ENCODE measurements around the gene RTRAF.

RTRAF gene

GRCh38 chr14:52051871-52052270 is 62.5 kb downstream of the RTRAF start:
- no peak for DNase-seq

GRCh38 chr14:52052288-52052943 is 63.1 kb downstream of the RTRAF start:
- no peak for DNase-seq

- no peak for DNase-seq
Measured at GRCh38 chr14:52053044-52053443, 63.7 kb downstream of the RTRAF start.

- no peak for DNase-seq
Measured at GRCh38 chr14:52054678-52055077, 65.3 kb downstream of the RTRAF start.

- no peak for DNase-seq
Measured at GRCh38 chr14:52055167-52055566, 65.8 kb downstream of the RTRAF start.

- DNase-seq, result no peak
Measured at GRCh38 chr14:52058341-52058740, 69.0 kb downstream of the RTRAF start.

- no peak for DNase-seq
Measured at GRCh38 chr14:52059649-52060048, 70.3 kb downstream of the RTRAF start.

GRCh38 chr14:52060080-52060479 is 70.7 kb downstream of the RTRAF start:
- no peak for DNase-seq
